H9 (cell line): ENCODE results near the gene MAGEB10. TPM values are rescaled to one million over a fixed set of nuclear protein-coding genes. Genes with fewer than 3 reads are reported as not detected.

ENCODE experiments used
- DNase-seq: peaks from one replicate; pipeline ENCODE4 v3.0.0-alpha.2; 2017
- H2AFZ ChIP-seq: one replicate; pipeline ENCODE4 v1.6.1; 2013; ENCODE audit warnings: mild to moderate bottlenecking, low read length, control low read depth, moderate library complexity
- H2AK5ac ChIP-seq: 2 replicates; pipeline ENCODE4 v1.6.1; 2013; ENCODE audit warnings: low read length, control low read depth, mixed read lengths; ENCODE audit not compliant: insufficient read length
- H2BK120ac ChIP-seq: one replicate; pipeline ENCODE4 v1.6.1; 2013; ENCODE audit warnings: low read depth, mild to moderate bottlenecking, low read length, control low read depth, inconsistent platforms; ENCODE audit not compliant: poor library complexity, severe bottlenecking
- H2BK12ac ChIP-seq: 2 replicates; pipeline ENCODE4 v1.6.1; 2013; ENCODE audit warnings: low read length, control low read depth, mixed read lengths, low read depth; ENCODE audit not compliant: insufficient read length
- H2BK15ac ChIP-seq: 2 replicates; pipeline ENCODE4 v1.6.1; 2013; ENCODE audit warnings: low read depth, low read length, control low read depth
- H2BK20ac ChIP-seq: one replicate; pipeline ENCODE4 v1.6.1; 2013; ENCODE audit warnings: low read depth, mild to moderate bottlenecking, low read length, control low read depth, inconsistent platforms; ENCODE audit not compliant: poor library complexity, severe bottlenecking
- H2BK5ac ChIP-seq: 2 replicates; pipeline ENCODE4 v1.6.1; 2013; ENCODE audit warnings: low read length, control low read depth, mixed read lengths; ENCODE audit not compliant: insufficient read length
- H3K14ac ChIP-seq: 2 replicates; pipeline ENCODE4 v1.6.1; 2013; ENCODE audit warnings: low read length, control low read depth; ENCODE audit not compliant: insufficient read depth
- H3K18ac ChIP-seq: 2 replicates; pipeline ENCODE4 v1.6.1; 2013; ENCODE audit warnings: low read depth, mild to moderate bottlenecking, mixed read lengths, low read length, control low read depth; ENCODE audit not compliant: insufficient read length
- H3K23ac ChIP-seq: 2 replicates; pipeline ENCODE4 v1.6.1; 2013; ENCODE audit warnings: low read length, control low read depth, mixed read lengths, low read depth; ENCODE audit not compliant: insufficient read length
- H3K23me2 ChIP-seq: 2 replicates; pipeline ENCODE4 v1.6.1; 2013; ENCODE audit warnings: low read depth, mild to moderate bottlenecking, mixed read lengths, low read length, control low read depth; ENCODE audit not compliant: insufficient read length, poor library complexity, severe bottlenecking
- H3K27ac ChIP-seq: 2 replicates; pipeline ENCODE4 v1.5.1; 2013; ENCODE audit warnings: low read length, control low read depth, mixed read lengths, low read depth; ENCODE audit not compliant: insufficient read length
- H3K27me3 ChIP-seq: 2 replicates; pipeline ENCODE4 v1.6.1; 2013; ENCODE audit warnings: low read length, control low read depth, inconsistent platforms; ENCODE audit not compliant: insufficient read depth
- H3K4ac ChIP-seq: 2 replicates; pipeline ENCODE4 v1.6.1; 2013; ENCODE audit warnings: low read depth, mild to moderate bottlenecking, control low read depth, inconsistent platforms, low read length, moderate library complexity
- H3K4me1 ChIP-seq: 2 replicates; pipeline ENCODE4 v1.6.1; 2013; ENCODE audit warnings: low read length, control low read depth, inconsistent platforms; ENCODE audit not compliant: insufficient read depth
- H3K4me2 ChIP-seq: 2 replicates; pipeline ENCODE4 v1.6.1; 2013; ENCODE audit warnings: low read length, control low read depth, mixed read lengths; ENCODE audit not compliant: insufficient read length, insufficient read depth
- H3K56ac ChIP-seq: 2 replicates; pipeline ENCODE4 v1.6.1; 2013; ENCODE audit warnings: low read depth, mild to moderate bottlenecking, mixed read lengths, low read length, control low read depth; ENCODE audit not compliant: insufficient read length
- H3K79me1 ChIP-seq: 2 replicates; pipeline ENCODE4 v1.6.1; 2013; ENCODE audit warnings: low read depth, mild to moderate bottlenecking, moderate library complexity, low read length, control low read depth, inconsistent platforms; ENCODE audit not compliant: insufficient read depth, poor library complexity, severe bottlenecking
- H3K79me2 ChIP-seq: 2 replicates; pipeline ENCODE4 v1.6.1; 2013; ENCODE audit warnings: low read length, control low read depth, inconsistent platforms; ENCODE audit not compliant: insufficient read depth
- H3K9ac ChIP-seq: 2 replicates; pipeline ENCODE4 v1.6.1; 2013; ENCODE audit warnings: low read length, control low read depth, mixed read lengths; ENCODE audit not compliant: insufficient read length; ENCODE audit errors: extremely low read depth
- H3K9me3 ChIP-seq: one replicate; pipeline ENCODE4 v1.6.1; 2013; ENCODE audit warnings: low read depth, low read length, inconsistent platforms; ENCODE audit not compliant: control insufficient read depth
- H3T11ph ChIP-seq: one replicate; pipeline ENCODE4 v1.6.1; 2013; ENCODE audit warnings: mild to moderate bottlenecking, low read length, control low read depth, inconsistent platforms
- H4K20me1 ChIP-seq: one replicate; pipeline ENCODE4 v1.6.1; 2013; ENCODE audit not compliant: control insufficient read depth, insufficient read length, insufficient read depth
- H4K5ac ChIP-seq: 2 replicates; pipeline ENCODE4 v1.6.1; 2013; ENCODE audit warnings: low read depth, mild to moderate bottlenecking, mixed read lengths, low read length, control low read depth; ENCODE audit not compliant: insufficient read length
- H4K8ac ChIP-seq: replicated peaks from 2 replicates; pipeline ENCODE4 v1.6.1; 2013; ENCODE audit warnings: low read length, control low read depth, mixed read lengths, low read depth; ENCODE audit not compliant: insufficient read length
- H4K91ac ChIP-seq: 2 replicates; pipeline ENCODE4 v1.6.1; 2013; ENCODE audit warnings: low read depth, mild to moderate bottlenecking, moderate library complexity, mixed read lengths, low read length, control low read depth; ENCODE audit not compliant: insufficient read length
- H3K27ac Mint-ChIP-seq, 3 experiments: 2 replicates in 2 of 3; 3 replicates in 1 of 3; pipeline ENCODE4 v1.8.0; 2020 to 2021; ENCODE audit warnings: mixed read lengths in 3 of 3, mild to moderate bottlenecking in 1 of 3, moderate library complexity in 1 of 3
- H3K27me3 Mint-ChIP-seq: 2 replicates; pipeline ENCODE4 v1.8.0; 2021; ENCODE audit warnings: low read depth, mild to moderate bottlenecking, moderate library complexity, mixed read lengths
- H3K36me3 Mint-ChIP-seq, 3 experiments: 2 replicates in 2 of 3; 3 replicates in 1 of 3; pipeline ENCODE4 v1.8.0; 2020 to 2021; ENCODE audit warnings: low read depth in 3 of 3, mixed read lengths in 3 of 3; ENCODE audit not compliant: insufficient read depth in 1 of 3
- H3K4me1 Mint-ChIP-seq, 2 experiments: 2 replicates each; pipeline ENCODE4 v1.8.0; 2020; ENCODE audit warnings: mixed read lengths in 2 of 2
- H3K4me3 Mint-ChIP-seq, 2 experiments: 2 replicates in 1 of 2; 3 replicates in 1 of 2; pipeline ENCODE4 v1.8.0; 2020 to 2021; ENCODE audit warnings: mild to moderate bottlenecking in 2 of 2, mixed read lengths in 2 of 2, moderate library complexity in 1 of 2
- H3K9me3 Mint-ChIP-seq, 2 experiments: 2 replicates in 1 of 2; 3 replicates in 1 of 2; pipeline ENCODE4 v1.8.0; 2020; ENCODE audit warnings: mild to moderate bottlenecking in 2 of 2, mixed read lengths in 2 of 2, moderate library complexity in 1 of 2
- CTCF ChIP-seq: fragments of 200-600 bp; sonication (generic); conservative IDR thresholded peaks from 3 replicates; pipeline ENCODE4 v1.8.0; 2021; ENCODE audit warnings: antibody characterized with exemption, mild to moderate bottlenecking
- WGBS: extraction: QIAGEN DNeasy Blood & Tissue Kit; methylation state at CpG from one replicate; pipeline ENCODE4 v1.1.7; 2013; ENCODE audit warnings: missing lambda C conversion rate, low lambda C conversion rate, mixed read lengths; ENCODE audit not compliant: insufficient read length; ENCODE audit errors: extremely low coverage; 5-methylcytosine and 5-hydroxymethylcytosine counted together
- total RNA-seq: library from RNA; stranded (reverse); gene quantifications from 2 replicates; pipeline ENCODE4 v1.2.1, GENCODE V29; 2021

MAGEB10 gene
- total RNA-seq, 1 experiment from 2014 or later = not detected

- Mint-ChIP-seq H3K27ac (no peak overlapping the region), H3K9me3 (peaks cover 39 to 54% of the 10 kb centered on the region in 2 experiments), H3K4me3 (no peak overlapping the region), H3K27me3 (peaks cover 2% of the 10 kb centered on the region), H3K4me1 (peaks cover 0 to 3% of the 10 kb centered on the region in 2 experiments; a peak in 2 of 4 replicates), H3K36me3 (no peaks in the 10 kb centered on the region; a peak in 1 of 7 replicates)
- no peak overlapping the region for H4K8ac ChIP-seq
- H3K56ac ChIP-seq = no peak overlapping the region
- no peak overlapping the region for H2BK120ac ChIP-seq
- no peak overlapping the region for H3K14ac ChIP-seq
- no peaks in the 10 kb centered on the region for H3K4me1 ChIP-seq
- no peaks in the 10 kb centered on the region for H4K20me1 ChIP-seq
- no peak overlapping the region for H3T11ph ChIP-seq
- no peaks in the 10 kb centered on the region for H3K23me2 ChIP-seq
- no peaks in the 10 kb centered on the region for H3K27me3 ChIP-seq
- no peak overlapping the region for H4K91ac ChIP-seq
- no peak overlapping the region for H3K18ac ChIP-seq
- H2BK15ac ChIP-seq = no peak overlapping the region
- H3K79me1 ChIP-seq = no peaks in the 10 kb centered on the region
- no peak overlapping the region for H3K23ac ChIP-seq
- H3K9me3 ChIP-seq = peaks cover 16% of the 10 kb centered on the region
- no peaks in the 10 kb centered on the region for H3K79me2 ChIP-seq
- TF ChIP-seq CTCF = no peak
- no CpG with 5 or more reads among the region's 4 CpGs for WGBS
- no peak overlapping the region for H3K27ac ChIP-seq
- no peak overlapping the region for H2AFZ ChIP-seq
- H2BK5ac ChIP-seq = no peak overlapping the region
- H4K5ac ChIP-seq = no peak overlapping the region
- H3K4ac ChIP-seq = no peak overlapping the region
- no peak overlapping the region for H2BK12ac ChIP-seq
- H3K9ac ChIP-seq = no peak overlapping the region
- H2AK5ac ChIP-seq = no peak overlapping the region
- no peak overlapping the region for H2BK20ac ChIP-seq
- DNase-seq = no peak
- H3K4me2 ChIP-seq = no peak overlapping the region
Measured at GRCh38 chrX:27842859-27843258, 35.1 kb downstream of the MAGEB10 start.
